Neural progenitor cell (in vitro differentiated cells): ENCODE data around the gene COL23A1. TPM values are rescaled to one million over a fixed set of nuclear protein-coding genes. Genes with fewer than 3 reads are reported as not detected.

ENCODE experiments used
- DNase-seq: peaks from one replicate; pipeline ENCODE4 v3.0.0-alpha.2; 2016; ENCODE audit warnings: low spot score
- H2AFZ ChIP-seq: fragments of 200-600 bp; sonication (generic); replicated peaks from 2 replicates; pipeline ENCODE4 v1.6.1; 2016; ENCODE audit warnings: antibody characterized with exemption
- H3F3A ChIP-seq: fragments of 200-600 bp; sonication (generic); 2 replicates; pipeline ENCODE4 v1.6.1; 2016; ENCODE audit warnings: antibody characterized with exemption, low read depth
- H3K27ac ChIP-seq: fragments of 200-600 bp; sonication (generic); 2 replicates; pipeline ENCODE4 v1.5.1; 2016; ENCODE audit warnings: mild to moderate bottlenecking
- H3K27me3 ChIP-seq: fragments of 200-600 bp; sonication (generic); 2 replicates; pipeline ENCODE4 v1.6.1; 2016; ENCODE audit warnings: mild to moderate bottlenecking, moderate library complexity
- H3K36me3 ChIP-seq: fragments of 200-600 bp; sonication (generic); 2 replicates; pipeline ENCODE4 v1.5.1; 2016
- H3K4me1 ChIP-seq: fragments of 200-600 bp; sonication (generic); 2 replicates; pipeline ENCODE4 v1.6.1; 2016; ENCODE audit warnings: mixed run types
- H3K4me2 ChIP-seq: fragments of 200-600 bp; sonication (generic); 2 replicates; pipeline ENCODE4 v1.6.1; 2016
- H3K4me3 ChIP-seq: fragments of 200-600 bp; sonication (generic); 2 replicates; pipeline ENCODE4 v1.5.1; 2016
- H3K79me2 ChIP-seq: fragments of 200-600 bp; sonication (generic); 2 replicates; pipeline ENCODE4 v1.6.1; 2016; ENCODE audit warnings: low read depth
- H3K9ac ChIP-seq: fragments of 200-600 bp; sonication (generic); 2 replicates; pipeline ENCODE4 v1.6.1; 2016
- H3K9me3 ChIP-seq: fragments of 200-600 bp; sonication (generic); 2 replicates; pipeline ENCODE4 v1.5.1; 2016; ENCODE audit warnings: low read depth
- H4K20me1 ChIP-seq: fragments of 200-600 bp; sonication (generic); 2 replicates; pipeline ENCODE4 v1.6.1; 2016; ENCODE audit warnings: low read depth
- H3K27ac Mint-ChIP-seq: 3 replicates; pipeline ENCODE4 v1.8.0; 2021; ENCODE audit warnings: mixed read lengths
- H3K27me3 Mint-ChIP-seq: 2 replicates; pipeline ENCODE4 v1.8.0; 2022; ENCODE audit warnings: low read depth, mild to moderate bottlenecking, inconsistent platforms, moderate library complexity, mixed read lengths; ENCODE audit not compliant: insufficient read depth
- H3K36me3 Mint-ChIP-seq: 3 replicates; pipeline ENCODE4 v1.8.0; 2021; ENCODE audit warnings: mixed read lengths
- H3K4me1 Mint-ChIP-seq: 3 replicates; pipeline ENCODE4 v1.8.0; 2021; ENCODE audit warnings: mixed read lengths
- H3K4me3 Mint-ChIP-seq: 3 replicates; pipeline ENCODE4 v1.8.0; 2021; ENCODE audit warnings: mild to moderate bottlenecking, moderate library complexity, mixed read lengths
- H3K9me3 Mint-ChIP-seq: 3 replicates; pipeline ENCODE4 v1.8.0; 2020; ENCODE audit warnings: mixed read lengths
- CTCF ChIP-seq: fragments of 200-600 bp; sonication (generic); IDR thresholded peaks from 2 replicates; pipeline ENCODE4 v1.5.1; 2017; ENCODE audit warnings: antibody characterized with exemption, mild to moderate bottlenecking
- EZH2 ChIP-seq: fragments of 200-600 bp; sonication (generic); IDR thresholded peaks from 2 replicates; pipeline ENCODE4 v1.6.1; 2017; ENCODE audit warnings: antibody characterized with exemption, mild to moderate bottlenecking, moderate library complexity
- EZH2phosphoT487 ChIP-seq: fragments of 200-600 bp; sonication (generic); IDR thresholded peaks from 2 replicates; pipeline ENCODE4 v1.6.1; 2017; ENCODE audit warnings: antibody characterized with exemption
- total RNA-seq: library from RNA; depleted of rRNA; stranded (reverse); fragments of >200 nt; gene quantifications from 2 replicates; pipeline ENCODE4 v1.2.3, GENCODE V29; 2015; ENCODE audit warnings: low replicate concordance

The COL23A1 gene
- total RNA-seq, 1 donor from 2014 or later, result not detected

- Mint-ChIP-seq H3K9me3 (peaks cover 9% of the 10 kb centered on the region), H3K4me3 (no peak overlapping the region), H3K36me3 (no peaks in the 10 kb centered on the region), H3K4me1 (peaks cover 19% of the 10 kb centered on the region), H3K27me3 (peaks cover 5% of the 10 kb centered on the region), H3K27ac (no peak overlapping the region)
- TF ChIP-seq EZH2phosphoT487 (no peak), EZH2 (no peak), CTCF (no peak)
- Histone ChIP-seq H3K27me3 (peaks cover 24% of the 10 kb centered on the region), H3K4me3 (no peak overlapping the region), H3K36me3 (no peaks in the 10 kb centered on the region), H3K79me2 (no peaks in the 10 kb centered on the region), H2AFZ (no peak overlapping the region), H3K9ac (no peak overlapping the region), H3K9me3 (no peaks in the 10 kb centered on the region), H3K27ac (no peak overlapping the region), H4K20me1 (no peaks in the 10 kb centered on the region), H3K4me2 (no peak overlapping the region), H3F3A (no peaks in the 10 kb centered on the region), H3K4me1 (no peaks in the 10 kb centered on the region)
- no peak for DNase-seq
Observed at GRCh38 chr5:178277346-178277745, 312.8 kb downstream of the COL23A1 start.

- Histone ChIP-seq H3K79me2 (no peaks in the 10 kb centered on the region), H2AFZ (no peak overlapping the region), H3K4me1 (peaks cover 2% of the 10 kb centered on the region), H3K36me3 (no peaks in the 10 kb centered on the region), H3K9ac (no peak overlapping the region), H3K4me2 (no peak overlapping the region), H3K9me3 (no peaks in the 10 kb centered on the region), H3K4me3 (no peak overlapping the region), H4K20me1 (no peaks in the 10 kb centered on the region), H3K27ac (no peak overlapping the region), H3K27me3 (peaks cover 13% of the 10 kb centered on the region), H3F3A (no peaks in the 10 kb centered on the region)
- no peak for TF ChIP-seq EZH2
- no peak for TF ChIP-seq EZH2phosphoT487
- no peak for TF ChIP-seq CTCF
- H3K4me1 Mint-ChIP-seq, result peaks cover 8% of the 10 kb centered on the region
- H3K9me3 Mint-ChIP-seq, result peaks cover 7% of the 10 kb centered on the region
- H3K27me3 Mint-ChIP-seq, result peaks cover 4% of the 10 kb centered on the region
- DNase-seq, result no peak
- H3K4me3 Mint-ChIP-seq, result no peak overlapping the region
- no peaks in the 10 kb centered on the region for H3K36me3 Mint-ChIP-seq
- peak overlapping the region; percentile 57 for H3K27ac Mint-ChIP-seq
Observed at GRCh38 chr5:178274781-178275537, 315.2 kb downstream of the COL23A1 start.

- Histone ChIP-seq H3K9me3 (no peaks in the 10 kb centered on the region), H4K20me1 (no peaks in the 10 kb centered on the region), H3K27me3 (peaks cover 5% of the 10 kb centered on the region), H3K79me2 (no peaks in the 10 kb centered on the region), H3F3A (no peaks in the 10 kb centered on the region), H3K4me2 (no peak overlapping the region), H2AFZ (no peak overlapping the region), H3K4me1 (peaks cover 2% of the 10 kb centered on the region), H3K4me3 (no peak overlapping the region), H3K9ac (no peak overlapping the region), H3K36me3 (no peaks in the 10 kb centered on the region), H3K27ac (no peak overlapping the region)
- H3K9me3 Mint-ChIP-seq, result peaks cover 7% of the 10 kb centered on the region
- no peak overlapping the region for H3K27ac Mint-ChIP-seq
- H3K4me1 Mint-ChIP-seq, result peaks cover 5% of the 10 kb centered on the region
- no peak for DNase-seq
- peaks cover 4% of the 10 kb centered on the region for H3K27me3 Mint-ChIP-seq
- H3K4me3 Mint-ChIP-seq, result no peak overlapping the region
- no peak for TF ChIP-seq EZH2
- no peak for TF ChIP-seq EZH2phosphoT487
- TF ChIP-seq CTCF, result no peak
- no peaks in the 10 kb centered on the region for H3K36me3 Mint-ChIP-seq
Observed at GRCh38 chr5:178273665-178274541, 316.3 kb downstream of the COL23A1 start.
